Dendritic cell treated with granulocyte-macrophage colony-stimulating factor and Interleukin-4, amounts not matched to agents 40 ng/mL and 50 ng/mL, for 4 days (primary cell): ENCODE measurements around the gene TXNRD1.
A peak's percentile ranks its signal among the peaks of the same experiment; 100 is the strongest.

Experiments
- H3K27ac Mint-ChIP-seq: one replicate; pipeline ENCODE4 v1.8.0; 2022; ENCODE audit warnings: mild to moderate bottlenecking, mixed read lengths
- H3K27me3 Mint-ChIP-seq: one replicate; pipeline ENCODE4 v1.8.0; 2022; ENCODE audit warnings: mild to moderate bottlenecking, mixed read lengths
- H3K36me3 Mint-ChIP-seq: one replicate; pipeline ENCODE4 v1.8.0; 2022; ENCODE audit warnings: low read depth, mixed read lengths
- H3K4me1 Mint-ChIP-seq: one replicate; pipeline ENCODE4 v1.8.0; 2022; ENCODE audit warnings: low read depth, mixed read lengths
- H3K4me3 Mint-ChIP-seq: one replicate; pipeline ENCODE4 v1.8.0; 2022; ENCODE audit warnings: mild to moderate bottlenecking, moderate library complexity, mixed read lengths
- H3K9me3 Mint-ChIP-seq: one replicate; pipeline ENCODE4 v1.8.0; 2022; ENCODE audit warnings: mixed read lengths
- intact Hi-C: fragments of 100-400 bp; cut with micrococcal nuclease; formaldehyde crosslinking; loops from one replicate; pipeline ENCODE4 v1.15.0; 2022

The TXNRD1 gene

GRCh38 chr12:104299842-104300481 is 84.4 kb downstream of the TXNRD1 start:
- intact Hi-C loops = loop anchor here (5.0 kb wide), 1 partner anchor 83 kb away; the partner anchor contains the start of gene TXNRD1
- Mint-ChIP-seq H3K4me1 (peaks cover 43% of the 10 kb centered on the region), H3K27ac (peak overlapping the region; percentile 51)

DNA sequence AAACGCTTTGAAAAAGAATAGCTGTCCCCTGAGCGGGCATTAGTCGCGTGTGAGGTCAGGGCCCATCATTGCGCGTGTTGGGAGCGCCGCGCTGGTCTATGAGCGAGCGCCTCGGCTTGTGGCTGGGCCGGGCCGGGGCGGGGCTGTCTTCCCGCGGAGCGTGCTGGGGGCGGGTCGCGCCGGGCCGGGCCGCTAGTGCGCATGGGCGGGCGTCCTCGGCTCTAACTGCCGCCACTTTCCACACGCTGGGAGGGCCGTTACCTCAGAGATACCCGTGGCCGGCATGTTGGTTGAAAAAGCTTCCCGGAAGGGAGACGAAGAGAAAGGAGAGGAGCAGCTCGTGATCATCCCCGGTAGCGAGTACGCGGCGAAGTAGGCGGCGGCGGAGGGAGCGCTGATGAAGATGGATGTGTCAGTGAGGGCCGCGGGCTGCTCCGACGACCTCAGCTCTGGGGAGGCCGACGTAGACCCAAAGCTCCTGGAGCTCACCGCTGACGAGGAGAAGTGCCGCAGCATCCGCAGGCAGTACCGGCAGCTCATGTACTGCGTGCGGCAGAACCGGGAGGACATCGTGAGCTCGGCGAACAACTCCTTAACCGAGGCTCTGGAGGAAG is 88.1 kb downstream of the TXNRD1 start, which contains the start of gene EID3:
TSS of gene EID3 (plus strand) at position 202 of the 614 bp plus-strand sequence. CDS start at position 398, 196 bp downstream.
- Mint-ChIP-seq H3K36me3 (peaks cover 65% of the 10 kb centered on the region), H3K4me1 (peaks cover 66% of the 10 kb centered on the region), H3K9me3 (no peaks in the 10 kb centered on the region), H3K4me3 (peak within 1 kb of the TSS; percentile 94), H3K27me3 (no peaks in the 10 kb centered on the region), H3K27ac (peak within 1 kb of the TSS; percentile 84)
- intact Hi-C loops = loop anchor here (5.0 kb wide), 1 partner anchor 86 kb away; the partner anchor contains the start of gene TXNRD1

More at GRCh38 chr12:104299842-104300481, 84.4 kb downstream of the TXNRD1 start:
- H3K36me3 Mint-ChIP-seq = peaks cover 65% of the 10 kb centered on the region
- no peaks in the 10 kb centered on the region for H3K27me3 Mint-ChIP-seq
- H3K4me3 Mint-ChIP-seq = no peak overlapping the region
- H3K9me3 Mint-ChIP-seq = no peaks in the 10 kb centered on the region

DNA sequence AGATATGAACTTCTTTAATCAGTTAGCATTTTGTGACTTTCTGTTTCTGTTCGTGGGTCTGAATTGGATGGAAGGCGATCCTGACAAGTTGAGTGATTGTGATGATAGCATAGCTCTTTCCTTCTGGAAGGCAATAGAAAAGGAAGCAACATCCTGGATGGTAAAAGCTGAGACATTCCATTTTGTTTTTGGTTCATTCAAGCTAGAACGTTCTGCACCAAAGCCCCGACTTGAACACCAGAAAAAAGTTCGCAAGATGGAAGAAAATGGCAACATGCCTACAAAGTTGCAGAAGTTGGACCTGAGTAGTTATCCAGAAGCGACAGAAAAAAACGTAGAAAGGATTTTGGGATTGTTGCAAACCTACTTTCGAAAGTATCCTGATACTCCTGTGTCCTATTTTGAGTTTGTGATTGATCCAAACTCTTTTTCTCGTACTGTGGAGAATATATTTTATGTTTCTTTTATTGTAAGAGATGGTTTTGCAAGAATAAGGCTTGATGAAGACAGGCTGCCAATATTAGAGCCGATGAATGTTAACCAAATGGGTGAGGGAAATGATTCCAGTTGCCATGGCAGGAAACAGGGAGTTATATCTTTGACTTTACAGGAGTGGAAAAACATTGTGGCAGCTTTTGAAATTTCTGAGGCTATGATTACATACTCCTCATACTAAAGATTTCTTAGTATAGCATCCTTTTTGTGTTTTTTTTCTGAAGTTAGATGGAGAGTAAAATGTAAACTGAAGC is 88.9 kb downstream of the TXNRD1 start:
- Mint-ChIP-seq H3K27ac (peak overlapping the region; percentile 84), H3K9me3 (no peaks in the 10 kb centered on the region), H3K4me1 (peaks cover 66% of the 10 kb centered on the region), H3K4me3 (peak overlapping the region; percentile 94), H3K27me3 (no peaks in the 10 kb centered on the region), H3K36me3 (peaks cover 72% of the 10 kb centered on the region)
- intact Hi-C loops = loop anchor here (5.0 kb wide), 1 partner anchor 87 kb away; the partner anchor contains the start of gene TXNRD1

GRCh38 chr12:104305349-104305748 is 89.8 kb downstream of the TXNRD1 start:
- H3K4me1 Mint-ChIP-seq = peaks cover 63% of the 10 kb centered on the region
- H3K27me3 Mint-ChIP-seq = no peaks in the 10 kb centered on the region
- peaks cover 74% of the 10 kb centered on the region for H3K36me3 Mint-ChIP-seq
- intact Hi-C loops = no loop called here
- no peaks in the 10 kb centered on the region for H3K9me3 Mint-ChIP-seq
- no peak overlapping the region for H3K4me3 Mint-ChIP-seq
- no peak overlapping the region for H3K27ac Mint-ChIP-seq

DNA sequence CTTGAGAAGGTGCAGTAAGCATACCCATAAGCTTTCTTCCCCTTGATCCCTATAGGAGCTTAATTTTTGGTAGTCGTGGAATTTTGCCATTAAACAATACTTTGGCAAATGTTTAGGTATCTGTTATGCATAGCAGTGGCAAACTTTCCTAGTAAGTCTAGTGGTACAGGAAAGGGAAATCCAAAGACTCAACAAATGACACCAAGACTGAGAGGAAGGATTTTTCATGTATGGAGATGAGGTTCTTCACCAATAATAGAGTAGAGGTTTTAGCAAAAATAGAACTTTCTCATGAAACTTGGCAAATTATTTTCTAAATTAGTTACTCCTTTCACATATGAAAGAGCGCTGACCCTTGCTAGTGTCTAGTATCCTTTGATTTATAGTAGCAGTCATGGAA is 90.8 kb downstream of the TXNRD1 start:
- H3K27me3 Mint-ChIP-seq = no peaks in the 10 kb centered on the region
- H3K27ac Mint-ChIP-seq = no peak overlapping the region
- H3K4me1 Mint-ChIP-seq = peaks cover 58% of the 10 kb centered on the region
- H3K4me3 Mint-ChIP-seq = no peak overlapping the region
- intact Hi-C loops = no loop called here
- H3K36me3 Mint-ChIP-seq = peaks cover 69% of the 10 kb centered on the region
- H3K9me3 Mint-ChIP-seq = no peaks in the 10 kb centered on the region

- Mint-ChIP-seq H3K4me3 (no peak overlapping the region), H3K27ac (no peak overlapping the region), H3K9me3 (no peaks in the 10 kb centered on the region), H3K27me3 (no peaks in the 10 kb centered on the region), H3K36me3 (peaks cover 76% of the 10 kb centered on the region), H3K4me1 (peaks cover 58% of the 10 kb centered on the region)
- intact Hi-C loops = no loop called here
These were observed 91.5 kb downstream of the TXNRD1 start for GRCh38 chr12:104306943-104307654.

GRCh38 chr12:104307655-104308000 is 92.0 kb downstream of the TXNRD1 start:
- Mint-ChIP-seq H3K36me3 (peaks cover 80% of the 10 kb centered on the region), H3K9me3 (no peaks in the 10 kb centered on the region), H3K27ac (no peak overlapping the region), H3K4me1 (peaks cover 57% of the 10 kb centered on the region), H3K4me3 (no peak overlapping the region), H3K27me3 (no peaks in the 10 kb centered on the region)
- intact Hi-C loops = no loop called here

DNA sequence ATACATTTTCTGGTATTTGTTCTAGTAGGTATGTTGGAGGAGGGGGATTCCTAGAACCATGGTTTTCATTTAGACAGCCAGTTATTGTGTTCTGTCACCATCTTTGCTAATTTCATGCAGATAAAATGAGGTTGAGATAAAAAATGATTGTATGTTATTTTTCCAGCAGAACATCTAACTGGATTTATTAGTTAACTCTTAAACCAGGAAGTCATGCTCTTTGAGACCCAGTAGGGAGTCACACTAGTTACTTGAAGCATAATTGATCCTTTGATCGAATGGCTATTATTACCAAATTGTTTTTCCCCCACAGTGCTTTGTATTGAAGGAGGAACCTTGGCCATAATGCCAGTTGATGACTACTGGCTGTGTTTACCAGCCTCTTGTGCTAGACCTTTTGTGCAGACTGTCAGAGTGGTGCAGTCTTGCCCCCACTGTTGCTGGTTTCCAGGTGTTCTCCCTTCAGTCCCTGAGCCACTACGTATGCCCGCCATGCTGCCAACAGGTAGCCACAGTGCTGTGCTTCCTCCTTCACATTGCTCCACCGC is 93.9 kb downstream of the TXNRD1 start:
- no peaks in the 10 kb centered on the region for H3K9me3 Mint-ChIP-seq
- H3K4me1 Mint-ChIP-seq = peaks cover 45% of the 10 kb centered on the region
- H3K27ac Mint-ChIP-seq = no peak overlapping the region
- no peak overlapping the region for H3K4me3 Mint-ChIP-seq
- intact Hi-C loops = no loop called here
- H3K36me3 Mint-ChIP-seq = peaks cover 84% of the 10 kb centered on the region
- no peaks in the 10 kb centered on the region for H3K27me3 Mint-ChIP-seq

DNA sequence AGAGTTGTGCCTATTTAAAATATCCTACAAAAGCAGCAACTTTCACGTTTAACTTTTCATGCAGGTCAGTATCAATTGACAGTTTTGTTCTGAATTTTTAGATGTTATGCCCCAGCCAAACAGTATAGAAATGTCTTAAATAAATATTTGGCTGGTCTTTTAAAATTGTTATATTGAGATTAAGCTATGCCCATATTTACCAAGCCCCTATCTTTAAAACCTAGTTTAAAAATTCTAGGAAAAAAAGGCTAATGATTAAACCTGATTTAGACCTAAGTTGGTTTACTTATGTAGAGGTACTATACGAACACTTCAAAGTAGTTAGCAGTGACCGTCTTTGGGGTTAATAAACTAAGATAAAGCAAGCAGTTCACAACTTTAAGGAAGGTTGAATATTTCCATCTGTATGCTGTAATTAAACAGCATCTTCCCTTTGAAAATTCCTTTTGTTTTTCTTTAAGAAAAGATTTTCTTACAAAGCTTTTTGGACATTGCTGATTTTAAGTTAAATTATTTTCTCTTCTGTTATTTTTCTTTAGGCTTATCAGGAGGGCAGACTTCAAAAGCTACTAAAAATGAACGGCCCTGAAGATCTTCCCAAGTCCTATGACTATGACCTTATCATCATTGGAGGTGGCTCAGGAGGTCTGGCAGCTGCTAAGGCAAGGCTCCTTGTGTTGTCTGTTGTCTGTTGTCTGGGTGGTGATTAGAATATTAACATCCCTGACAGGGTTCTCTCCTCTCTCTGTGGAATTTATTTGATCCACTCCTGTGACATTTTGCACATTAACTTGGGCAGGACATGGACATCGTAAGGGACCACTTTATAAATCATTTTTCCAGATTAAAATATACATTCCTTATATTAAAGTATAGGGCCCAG is 95.4 kb downstream of the TXNRD1 start:
- no peak overlapping the region for H3K4me3 Mint-ChIP-seq
- peaks cover 35% of the 10 kb centered on the region for H3K4me1 Mint-ChIP-seq
- no peaks in the 10 kb centered on the region for H3K9me3 Mint-ChIP-seq
- intact Hi-C loops = no loop called here
- H3K27ac Mint-ChIP-seq = no peak overlapping the region
- H3K36me3 Mint-ChIP-seq = peaks cover 84% of the 10 kb centered on the region
- no peaks in the 10 kb centered on the region for H3K27me3 Mint-ChIP-seq

- no peaks in the 10 kb centered on the region for H3K27me3 Mint-ChIP-seq
- peaks cover 85% of the 10 kb centered on the region for H3K36me3 Mint-ChIP-seq
- H3K9me3 Mint-ChIP-seq = no peaks in the 10 kb centered on the region
- H3K4me1 Mint-ChIP-seq = peaks cover 23% of the 10 kb centered on the region
- no peak overlapping the region for H3K4me3 Mint-ChIP-seq
- intact Hi-C loops = no loop called here
- no peak overlapping the region for H3K27ac Mint-ChIP-seq
These were observed 96.6 kb downstream of the TXNRD1 start for GRCh38 chr12:104312202-104312601.

DNA sequence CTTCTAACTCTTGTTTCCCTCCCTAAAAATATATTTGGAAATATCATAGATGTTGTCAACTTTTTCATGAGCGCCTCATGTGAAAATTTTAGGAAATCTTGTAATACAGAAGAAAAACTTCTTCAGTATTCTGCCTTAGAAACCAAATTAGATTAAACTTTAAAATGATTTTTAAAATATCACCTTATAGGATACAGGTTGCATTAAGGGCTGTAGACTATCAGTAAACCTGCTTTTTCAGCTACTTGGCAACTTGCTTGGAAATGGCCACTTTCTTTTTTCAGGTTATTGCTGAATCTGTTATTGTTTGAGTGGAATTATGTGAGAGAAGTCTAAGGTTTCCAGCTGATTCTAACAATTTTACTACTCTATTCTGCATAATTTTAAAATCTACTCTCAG is 97.1 kb downstream of the TXNRD1 start:
- H3K27me3 Mint-ChIP-seq = no peaks in the 10 kb centered on the region
- peaks cover 85% of the 10 kb centered on the region for H3K36me3 Mint-ChIP-seq
- no peaks in the 10 kb centered on the region for H3K9me3 Mint-ChIP-seq
- H3K4me1 Mint-ChIP-seq = peaks cover 18% of the 10 kb centered on the region
- no peak overlapping the region for H3K27ac Mint-ChIP-seq
- H3K4me3 Mint-ChIP-seq = no peak overlapping the region
- intact Hi-C loops = no loop called here

- H3K36me3 Mint-ChIP-seq = peaks cover 90% of the 10 kb centered on the region
- H3K27me3 Mint-ChIP-seq = no peaks in the 10 kb centered on the region
These were observed 98.1 kb downstream of the TXNRD1 start for GRCh38 chr12:104313568-104314241.

More at GRCh38 chr12:104313568-104314241, 98.1 kb downstream of the TXNRD1 start:
- no peaks in the 10 kb centered on the region for H3K9me3 Mint-ChIP-seq
- H3K4me1 Mint-ChIP-seq = peaks cover 13% of the 10 kb centered on the region
- peak overlapping the region; percentile 30 for H3K27ac Mint-ChIP-seq
- H3K4me3 Mint-ChIP-seq = no peak overlapping the region
- intact Hi-C loops = no loop called here
